ENCODE data around the gene TBCC. TPM values are rescaled to one million over a fixed set of nuclear protein-coding genes. Genes with fewer than 3 reads are reported as not detected.
A peak's percentile ranks its signal among the peaks of the same experiment; 100 is the strongest.

TBCC gene
- total and polyA plus RNA-seq, 2 of the 13 experiments (the other 11 are each of a cell fraction or from before 2014, with no cell fraction given): 14.8 to 36.1 TPM

- TF ChIP-seq DRAP1 (CRISPR knock-in tag; IDR thresholded peaks at IDR 0.05): peak; percentile 92
- TF ChIP-seq ZNF784 (CRISPR knock-in tag; IDR thresholded peaks at IDR 0.05; ENCODE audit: borderline replicate concordance): peak; percentile 75
- peak; percentile 92 for TF ChIP-seq ZSCAN9 (CRISPR knock-in tag; IDR thresholded peaks at IDR 0.05; ENCODE audit: borderline replicate concordance)
- peak; percentile 18 for TF ChIP-seq MED8 (CRISPR knock-in tag; IDR thresholded peaks at IDR 0.05; ENCODE audit: insufficient replicate concordance)
- no peak for TF ChIP-seq TCF12 (IDR thresholded peaks at IDR 0.05)
- TF ChIP-seq TCF12 (CRISPR knock-in tag; IDR thresholded peaks at IDR 0.05): peak; percentile 78; the same call in 1 of the 2 replicates
- TF ChIP-seq MAZ (IDR thresholded peaks at IDR 0.05; ENCODE audit: borderline replicate concordance, low read depth, low read length): peak; percentile 79; the same call in 1 of the 2 replicates
- peak; percentile 69; the same call in 1 of the 2 replicates for TF ChIP-seq MAZ (CRISPR knock-in tag; IDR thresholded peaks at IDR 0.05; ENCODE audit: low read depth)
- TF ChIP-seq ZNF782 (CRISPR knock-in tag; IDR thresholded peaks at IDR 0.05; ENCODE audit: borderline replicate concordance): peak; percentile 82
- TF ChIP-seq GATAD2A (CRISPR knock-in tag; IDR thresholded peaks at IDR 0.05): peak; percentile 76; the same call in 1 of the 2 replicates
- TF ChIP-seq, protein P1, sequence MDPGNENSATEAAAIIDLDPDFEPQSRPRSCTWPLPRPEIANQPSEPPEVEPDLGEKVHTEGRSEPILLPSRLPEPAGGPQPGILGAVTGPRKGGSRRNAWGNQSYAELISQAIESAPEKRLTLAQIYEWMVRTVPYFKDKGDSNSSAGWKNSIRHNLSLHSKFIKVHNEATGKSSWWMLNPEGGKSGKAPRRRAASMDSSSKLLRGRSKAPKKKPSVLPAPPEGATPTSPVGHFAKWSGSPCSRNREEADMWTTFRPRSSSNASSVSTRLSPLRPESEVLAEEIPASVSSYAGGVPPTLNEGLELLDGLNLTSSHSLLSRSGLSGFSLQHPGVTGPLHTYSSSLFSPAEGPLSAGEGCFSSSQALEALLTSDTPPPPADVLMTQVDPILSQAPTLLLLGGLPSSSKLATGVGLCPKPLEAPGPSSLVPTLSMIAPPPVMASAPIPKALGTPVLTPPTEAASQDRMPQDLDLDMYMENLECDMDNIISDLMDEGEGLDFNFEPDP (CRISPR knock-in tag; conservative IDR thresholded peaks at IDR 0.05): 0 out of 2 replicates have a peak, but pooled peaks have one; percentile 64
- TF ChIP-seq NFE2L1 (CRISPR knock-in tag; IDR thresholded peaks at IDR 0.05; ENCODE audit: borderline replicate concordance): no peak
- TF ChIP-seq ZNF780A (CRISPR knock-in tag; IDR thresholded peaks at IDR 0.05): peak; percentile 11; the same call in 1 of the 2 replicates
- peak; percentile 43; the same call in 1 of the 2 replicates for TF ChIP-seq ZNF788 (CRISPR knock-in tag; IDR thresholded peaks at IDR 0.05; ENCODE audit: borderline replicate concordance)
- no peak for TF ChIP-seq ZNF724P (CRISPR knock-in tag; IDR thresholded peaks at IDR 0.05; ENCODE audit: borderline replicate concordance)
- no peak for TF ChIP-seq EZH2 (conservative IDR thresholded peaks at IDR 0.05; ENCODE audit: low read depth, low read length)
- no peak for TF ChIP-seq PRPF4 (IDR thresholded peaks at IDR 0.05; ENCODE audit: low read depth, low read length, poor library complexity, severe bottlenecking)
- TF ChIP-seq ZNF572 (CRISPR knock-in tag; IDR thresholded peaks at IDR 0.05): 0 out of 2 replicates have a peak, but pooled peaks have one; percentile 71
- no peak for TF ChIP-seq FOXA1 (IDR thresholded peaks at IDR 0.05)
- no peak for TF ChIP-seq FOXA1 (CRISPR knock-in tag; IDR thresholded peaks at IDR 0.05)
- TF ChIP-seq SIN3B (IDR thresholded peaks at IDR 0.05; ENCODE audit: low read length): peak; percentile 46; the same call in 1 of the 2 replicates
- TF ChIP-seq POLR2AphosphoS5 (IDR thresholded peaks at IDR 0.05; ENCODE audit: low read depth, low read length): peak; percentile 88
- TF ChIP-seq, protein P2, sequence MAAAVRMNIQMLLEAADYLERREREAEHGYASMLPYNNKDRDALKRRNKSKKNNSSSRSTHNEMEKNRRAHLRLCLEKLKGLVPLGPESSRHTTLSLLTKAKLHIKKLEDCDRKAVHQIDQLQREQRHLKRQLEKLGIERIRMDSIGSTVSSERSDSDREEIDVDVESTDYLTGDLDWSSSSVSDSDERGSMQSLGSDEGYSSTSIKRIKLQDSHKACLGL (CRISPR knock-in tag; IDR thresholded peaks at IDR 0.05): peak; percentile 10; the same call in 1 of the 2 replicates
- TF ChIP-seq NFYC (CRISPR knock-in tag; IDR thresholded peaks at IDR 0.05): peak; percentile 51; the same call in 1 of the 2 replicates
- peak; percentile 42 for TF ChIP-seq HIVEP1 (CRISPR knock-in tag; IDR thresholded peaks at IDR 0.05)
- no peak for TF ChIP-seq NPAS2 (CRISPR knock-in tag; IDR thresholded peaks at IDR 0.05; ENCODE audit: borderline replicate concordance)
- peak; percentile 74 for TF ChIP-seq ZNF333 (CRISPR knock-in tag; IDR thresholded peaks at IDR 0.05; ENCODE audit: borderline replicate concordance)
- TF ChIP-seq KDM3A (CRISPR knock-in tag; IDR thresholded peaks at IDR 0.05; ENCODE audit: low read depth): no peak
- TF ChIP-seq ERF (CRISPR knock-in tag; IDR thresholded peaks at IDR 0.05): peak; percentile 78; the same call in 1 of the 2 replicates
Measured at GRCh38 chr6:42746463-42747391, 824 bp upstream of the TBCC start (continued).
